Measurements from ENCODE around the gene ZNF579.

- TF ChIP-seq CTCF (IDR thresholded peaks at IDR 0.05; ENCODE audit: control extremely low read depth in 1 of 3, insufficient read depth in 1 of 3, low read depth in 1 of 3, low read length in 3 of 3): no peak
- no peak for TF ChIP-seq POLR2A (IDR thresholded peaks at IDR 0.05; ENCODE audit: control extremely low read depth in 1 of 2, low read depth in 2 of 2, low read length in 2 of 2)
- no peak for TF ChIP-seq SIN3A (conservative IDR thresholded peaks at IDR 0.05 in 1 of 2, IDR thresholded peaks at IDR 0.05 in 1 of 2; ENCODE audit: low read depth in 1 of 2, low read length in 2 of 2)
- TF ChIP-seq MAX (IDR thresholded peaks at IDR 0.05): peak; percentile 36; the same call in 1 of the 2 replicates
- no peak for TF ChIP-seq E2F6 (IDR thresholded peaks at IDR 0.05)
- TF ChIP-seq GABPA (IDR thresholded peaks at IDR 0.05; ENCODE audit: borderline replicate concordance, insufficient read depth, low read length): no peak
- TF ChIP-seq ATF3 (IDR thresholded peaks at IDR 0.05; ENCODE audit: insufficient read depth, low read depth, low read length): no peak
- no peak for TF ChIP-seq RNF2 (IDR thresholded peaks at IDR 0.05; ENCODE audit: borderline replicate concordance, low read depth, low read length, missing control alignments, poor library complexity, severe bottlenecking)
Measured at GRCh38 chr19:55585658-55586339, 5.2 kb upstream of the ZNF579 start.

Data from H1 (cell line).